HG02970 (cell line): ENCODE results near the gene PNPO.

ENCODE experiments used
- ATAC-seq: cut with Tn5 transposase; IDR thresholded peaks from one replicate; pipeline ENCODE4 v1.9.1; 2021; ENCODE audit warnings: mild to moderate bottlenecking, moderate library complexity, moderate number of reproducible peaks; ENCODE audit not compliant: unreplicated experiment, low FRiP score

PNPO gene

GRCh38 chr17:47994724-47995123 lies 53.4 kb downstream of the PNPO start:
- no peak for ATAC-seq

GRCh38 chr17:47995241-47995935 lies 54.0 kb downstream of the PNPO start:
- no peak for ATAC-seq

GRCh38 chr17:47996201-47996600 lies 54.8 kb downstream of the PNPO start:
- no peak for ATAC-seq

- no peak for ATAC-seq
Observed at GRCh38 chr17:47997586-47997985, 56.2 kb downstream of the PNPO start.

GRCh38 chr17:47998044-47998443 lies 56.7 kb downstream of the PNPO start:
- no peak for ATAC-seq
